GM23338 (cell line): Measurements from ENCODE around the gene CD63. TPM values are rescaled to one million over a fixed set of nuclear protein-coding genes. Genes with fewer than 3 reads are reported as not detected.

Experiments
- ATAC-seq: fragments of 200-7000 bp; cut with Tn5 transposase; 3 replicates; pipeline ENCODE4 v1.9.1; 2020
- DNase-seq: peaks from one replicate; pipeline ENCODE4 v3.0.0-alpha.2; 2015; ENCODE audit warnings: low spot score
- H2AFZ ChIP-seq: fragments of 200-600 bp; sonication (generic); 2 replicates; pipeline ENCODE4 v1.8.0; 2016; ENCODE audit warnings: antibody characterized with exemption, mild to moderate bottlenecking, moderate library complexity
- H3F3A ChIP-seq: fragments of 200-600 bp; sonication (generic); replicated peaks from 2 replicates; pipeline ENCODE4 v1.8.0; 2017; ENCODE audit warnings: antibody characterized with exemption, mixed run types, low read depth
- H3K27ac ChIP-seq: fragments of 200-600 bp; sonication (generic); 2 replicates; pipeline ENCODE4 v1.6.1; 2016; ENCODE audit warnings: low read depth
- H3K27me3 ChIP-seq: fragments of 200-600 bp; sonication (generic); 2 replicates; pipeline ENCODE4 v1.8.0; 2016; ENCODE audit warnings: mild to moderate bottlenecking, mixed run types, moderate library complexity; ENCODE audit not compliant: insufficient read depth
- H3K36me3 ChIP-seq: fragments of 200-600 bp; sonication (generic); 2 replicates; pipeline ENCODE4 v1.8.0; 2016; ENCODE audit warnings: mild to moderate bottlenecking; ENCODE audit not compliant: insufficient read depth
- H3K4me1 ChIP-seq: fragments of 200-600 bp; sonication (generic); 2 replicates; pipeline ENCODE4 v1.8.0; 2016; ENCODE audit warnings: mild to moderate bottlenecking, moderate library complexity; ENCODE audit not compliant: insufficient read depth
- H3K4me2 ChIP-seq: fragments of 200-600 bp; sonication (generic); 2 replicates; pipeline ENCODE4 v1.7.1; 2017; ENCODE audit warnings: mixed run types
- H3K4me3 ChIP-seq: fragments of 200-600 bp; sonication (generic); 2 replicates; pipeline ENCODE4 v1.6.1; 2016; ENCODE audit warnings: mixed run types
- H3K79me2 ChIP-seq: fragments of 200-600 bp; sonication (generic); replicated peaks from 2 replicates; pipeline ENCODE4 v1.8.0; 2017; ENCODE audit warnings: mild to moderate bottlenecking; ENCODE audit not compliant: insufficient read depth
- H3K9me2 ChIP-seq: fragments of 200-600 bp; sonication (generic); 2 replicates; pipeline ENCODE4 v1.8.0; 2017; ENCODE audit not compliant: insufficient read depth
- H4K20me1 ChIP-seq: fragments of 200-600 bp; sonication (generic); replicated peaks from 2 replicates; pipeline ENCODE4 v1.8.0; 2017; ENCODE audit warnings: mild to moderate bottlenecking; ENCODE audit not compliant: insufficient read depth
- H3K27ac Mint-ChIP-seq: 2 replicates; pipeline ENCODE4 v1.8.0; 2020; ENCODE audit warnings: inconsistent platforms, mild to moderate bottlenecking, moderate library complexity, mixed read lengths
- H3K27me3 Mint-ChIP-seq: 3 replicates; pipeline ENCODE4 v1.8.0; 2022; ENCODE audit warnings: low read depth, mild to moderate bottlenecking, moderate library complexity, mixed read lengths, inconsistent platforms; ENCODE audit not compliant: insufficient read depth, poor library complexity
- H3K36me3 Mint-ChIP-seq: 3 replicates; pipeline ENCODE4 v1.8.0; 2021; ENCODE audit warnings: low read depth, mild to moderate bottlenecking, inconsistent platforms, moderate library complexity, mixed read lengths
- H3K4me1 Mint-ChIP-seq: 3 replicates; pipeline ENCODE4 v1.8.0; 2020; ENCODE audit warnings: mild to moderate bottlenecking, inconsistent platforms, mixed read lengths
- H3K4me3 Mint-ChIP-seq: 3 replicates; pipeline ENCODE4 v1.8.0; 2021; ENCODE audit warnings: moderate library complexity, mild to moderate bottlenecking, inconsistent platforms, mixed read lengths
- H3K9me3 Mint-ChIP-seq: 3 replicates; pipeline ENCODE4 v1.8.0; 2020; ENCODE audit warnings: moderate library complexity, mild to moderate bottlenecking, inconsistent platforms, mixed read lengths
- CREB1 ChIP-seq: fragments of 250-450 bp; sonication (Bioruptor Pico); IDR thresholded peaks from 2 replicates; pipeline ENCODE4 v1.5.0; 2020; ENCODE audit warnings: low read depth, mild to moderate bottlenecking, moderate library complexity
- EZH2 ChIP-seq: fragments of 200-600 bp; sonication (generic); IDR thresholded peaks from one replicate; pipeline ENCODE4 v1.8.0; 2017; ENCODE audit warnings: antibody characterized with exemption, mild to moderate bottlenecking, low read depth; ENCODE audit not compliant: unreplicated experiment
- EZH2phosphoT487 ChIP-seq: fragments of 200-600 bp; sonication (generic); IDR thresholded peaks from one replicate; pipeline ENCODE4 v1.8.1; 2018; ENCODE audit warnings: antibody characterized with exemption; ENCODE audit not compliant: unreplicated experiment
- POLR2AphosphoS5 ChIP-seq: IDR thresholded peaks from 2 replicates; pipeline ENCODE4 v1.6.1; 2016; ENCODE audit warnings: antibody characterized with exemption, low read depth
- ZNF331 ChIP-seq: fragments of 250-450 bp; sonication (Bioruptor Pico); IDR thresholded peaks from 2 replicates; pipeline ENCODE4 v1.5.0; 2020; ENCODE audit warnings: low read depth, mild to moderate bottlenecking, moderate library complexity
- polyA plus RNA-seq: library from polyadenylated mRNA; unstranded; fragments of >200 nt; fragmentation: Nextera tagmentation; extraction: Ambion mirVana; gene quantifications from 2 replicates; pipeline ENCODE4 v1.2.1, GENCODE V29; 2016
- total RNA-seq: library from RNA; depleted of rRNA; stranded (reverse); fragments of >200 nt; shearing (Covaris generic); gene quantifications from 2 replicates; pipeline ENCODE4 v1.2.3, GENCODE V29; 2014
- TF ChIP-seq, protein P1 (sequence below), 2 experiments: fragments of 200-600 bp in 1 of 2; sonication (generic) in 1 of 2; conservative IDR thresholded peaks; 2 replicates each; pipeline versions ENCODE4 v1.5.1 to v1.6.1; 2016 to 2017; ENCODE audit warnings: antibody characterized with exemption in 2 of 2, low read depth in 2 of 2, mild to moderate bottlenecking in 2 of 2, moderate library complexity in 1 of 2
- TF ChIP-seq, protein P2 (sequence below): fragments of 250-450 bp; sonication (Bioruptor Pico); IDR thresholded peaks from 2 replicates; pipeline ENCODE4 v1.5.0; 2020; ENCODE audit warnings: mild to moderate bottlenecking, moderate library complexity

The CD63 gene
- total and polyA plus RNA-seq, 2 experiments from 2014 or later: 294 to 685 TPM

DNA sequence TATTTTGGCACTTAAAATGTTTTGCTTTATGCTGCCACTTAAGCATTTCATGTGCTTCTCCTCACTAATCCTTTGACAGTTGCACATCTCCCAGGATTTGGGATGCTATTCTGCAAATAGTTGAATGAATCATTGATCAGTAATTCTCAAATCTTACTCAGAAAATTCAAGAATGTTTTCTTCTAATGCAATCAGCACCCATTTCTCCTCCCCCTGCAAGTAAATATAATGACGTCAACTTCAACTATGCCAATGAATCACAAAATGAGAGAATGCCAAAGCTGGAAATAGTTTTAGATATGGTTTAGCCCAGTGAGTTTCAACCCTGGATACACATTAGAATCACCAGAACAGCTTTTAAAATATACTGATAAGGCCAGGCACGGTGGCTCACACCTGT, 15.1 kb downstream of the CD63 start:
- no peak overlapping the region for H3K27ac ChIP-seq
- H3K9me2 ChIP-seq: no peaks in the 10 kb centered on the region
- peaks cover 21% of the 10 kb centered on the region for H3K27me3 Mint-ChIP-seq
- H3K4me2 ChIP-seq: no peak overlapping the region
- no peak for DNase-seq
- peaks cover 36% of the 10 kb centered on the region for H3K4me1 Mint-ChIP-seq
- peaks cover 8% of the 10 kb centered on the region; the same call in 1 of the 2 replicates for H3K27me3 ChIP-seq
- H3F3A ChIP-seq: peaks cover 14% of the 10 kb centered on the region; the same call in 1 of the 2 replicates
- H3K27ac Mint-ChIP-seq: no peak overlapping the region
- TF ChIP-seq, protein P1, sequence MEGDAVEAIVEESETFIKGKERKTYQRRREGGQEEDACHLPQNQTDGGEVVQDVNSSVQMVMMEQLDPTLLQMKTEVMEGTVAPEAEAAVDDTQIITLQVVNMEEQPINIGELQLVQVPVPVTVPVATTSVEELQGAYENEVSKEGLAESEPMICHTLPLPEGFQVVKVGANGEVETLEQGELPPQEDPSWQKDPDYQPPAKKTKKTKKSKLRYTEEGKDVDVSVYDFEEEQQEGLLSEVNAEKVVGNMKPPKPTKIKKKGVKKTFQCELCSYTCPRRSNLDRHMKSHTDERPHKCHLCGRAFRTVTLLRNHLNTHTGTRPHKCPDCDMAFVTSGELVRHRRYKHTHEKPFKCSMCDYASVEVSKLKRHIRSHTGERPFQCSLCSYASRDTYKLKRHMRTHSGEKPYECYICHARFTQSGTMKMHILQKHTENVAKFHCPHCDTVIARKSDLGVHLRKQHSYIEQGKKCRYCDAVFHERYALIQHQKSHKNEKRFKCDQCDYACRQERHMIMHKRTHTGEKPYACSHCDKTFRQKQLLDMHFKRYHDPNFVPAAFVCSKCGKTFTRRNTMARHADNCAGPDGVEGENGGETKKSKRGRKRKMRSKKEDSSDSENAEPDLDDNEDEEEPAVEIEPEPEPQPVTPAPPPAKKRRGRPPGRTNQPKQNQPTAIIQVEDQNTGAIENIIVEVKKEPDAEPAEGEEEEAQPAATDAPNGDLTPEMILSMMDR (conservative IDR thresholded peaks at IDR 0.05; ENCODE audit: low read depth in 2 of 2): no peak
- no peak for TF ChIP-seq CREB1
- TF ChIP-seq, protein P2, sequence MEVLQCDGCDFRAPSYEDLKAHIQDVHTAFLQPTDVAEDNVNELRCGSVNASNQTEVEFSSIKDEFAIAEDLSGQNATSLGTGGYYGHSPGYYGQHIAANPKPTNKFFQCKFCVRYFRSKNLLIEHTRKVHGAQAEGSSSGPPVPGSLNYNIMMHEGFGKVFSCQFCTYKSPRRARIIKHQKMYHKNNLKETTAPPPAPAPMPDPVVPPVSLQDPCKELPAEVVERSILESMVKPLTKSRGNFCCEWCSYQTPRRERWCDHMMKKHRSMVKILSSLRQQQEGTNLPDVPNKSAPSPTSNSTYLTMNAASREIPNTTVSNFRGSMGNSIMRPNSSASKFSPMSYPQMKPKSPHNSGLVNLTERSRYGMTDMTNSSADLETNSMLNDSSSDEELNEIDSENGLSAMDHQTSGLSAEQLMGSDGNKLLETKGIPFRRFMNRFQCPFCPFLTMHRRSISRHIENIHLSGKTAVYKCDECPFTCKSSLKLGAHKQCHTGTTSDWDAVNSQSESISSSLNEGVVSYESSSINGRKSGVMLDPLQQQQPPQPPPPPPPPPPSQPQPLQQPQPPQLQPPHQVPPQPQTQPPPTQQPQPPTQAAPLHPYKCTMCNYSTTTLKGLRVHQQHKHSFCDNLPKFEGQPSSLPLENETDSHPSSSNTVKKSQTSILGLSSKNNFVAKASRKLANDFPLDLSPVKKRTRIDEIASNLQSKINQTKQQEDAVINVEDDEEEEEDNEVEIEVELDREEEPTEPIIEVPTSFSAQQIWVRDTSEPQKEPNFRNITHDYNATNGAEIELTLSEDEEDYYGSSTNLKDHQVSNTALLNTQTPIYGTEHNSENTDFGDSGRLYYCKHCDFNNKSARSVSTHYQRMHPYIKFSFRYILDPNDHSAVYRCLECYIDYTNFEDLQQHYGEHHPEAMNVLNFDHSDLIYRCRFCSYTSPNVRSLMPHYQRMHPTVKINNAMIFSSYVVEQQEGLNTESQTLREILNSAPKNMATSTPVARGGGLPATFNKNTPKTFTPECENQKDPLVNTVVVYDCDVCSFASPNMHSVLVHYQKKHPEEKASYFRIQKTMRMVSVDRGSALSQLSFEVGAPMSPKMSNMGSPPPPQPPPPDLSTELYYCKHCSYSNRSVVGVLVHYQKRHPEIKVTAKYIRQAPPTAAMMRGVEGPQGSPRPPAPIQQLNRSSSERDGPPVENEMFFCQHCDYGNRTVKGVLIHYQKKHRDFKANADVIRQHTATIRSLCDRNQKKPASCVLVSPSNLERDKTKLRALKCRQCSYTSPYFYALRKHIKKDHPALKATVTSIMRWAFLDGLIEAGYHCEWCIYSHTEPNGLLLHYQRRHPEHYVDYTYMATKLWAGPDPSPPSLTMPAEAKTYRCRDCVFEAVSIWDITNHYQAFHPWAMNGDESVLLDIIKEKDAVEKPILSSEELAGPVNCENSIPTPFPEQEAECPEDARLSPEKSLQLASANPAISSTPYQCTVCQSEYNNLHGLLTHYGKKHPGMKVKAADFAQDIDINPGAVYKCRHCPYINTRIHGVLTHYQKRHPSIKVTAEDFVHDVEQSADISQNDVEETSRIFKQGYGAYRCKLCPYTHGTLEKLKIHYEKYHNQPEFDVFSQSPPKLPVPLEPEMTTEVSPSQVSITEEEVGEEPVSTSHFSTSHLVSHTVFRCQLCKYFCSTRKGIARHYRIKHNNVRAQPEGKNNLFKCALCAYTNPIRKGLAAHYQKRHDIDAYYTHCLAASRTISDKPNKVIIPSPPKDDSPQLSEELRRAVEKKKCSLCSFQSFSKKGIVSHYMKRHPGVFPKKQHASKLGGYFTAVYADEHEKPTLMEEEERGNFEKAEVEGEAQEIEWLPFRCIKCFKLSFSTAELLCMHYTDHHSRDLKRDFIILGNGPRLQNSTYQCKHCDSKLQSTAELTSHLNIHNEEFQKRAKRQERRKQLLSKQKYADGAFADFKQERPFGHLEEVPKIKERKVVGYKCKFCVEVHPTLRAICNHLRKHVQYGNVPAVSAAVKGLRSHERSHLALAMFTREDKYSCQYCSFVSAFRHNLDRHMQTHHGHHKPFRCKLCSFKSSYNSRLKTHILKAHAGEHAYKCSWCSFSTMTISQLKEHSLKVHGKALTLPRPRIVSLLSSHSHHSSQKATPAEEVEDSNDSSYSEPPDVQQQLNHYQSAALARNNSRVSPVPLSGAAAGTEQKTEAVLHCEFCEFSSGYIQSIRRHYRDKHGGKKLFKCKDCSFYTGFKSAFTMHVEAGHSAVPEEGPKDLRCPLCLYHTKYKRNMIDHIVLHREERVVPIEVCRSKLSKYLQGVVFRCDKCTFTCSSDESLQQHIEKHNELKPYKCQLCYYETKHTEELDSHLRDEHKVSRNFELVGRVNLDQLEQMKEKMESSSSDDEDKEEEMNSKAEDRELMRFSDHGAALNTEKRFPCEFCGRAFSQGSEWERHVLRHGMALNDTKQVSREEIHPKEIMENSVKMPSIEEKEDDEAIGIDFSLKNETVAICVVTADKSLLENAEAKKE: no peak
- no peak for TF ChIP-seq ZNF331
- no peak for TF ChIP-seq POLR2AphosphoS5
- no peak for TF ChIP-seq EZH2
- TF ChIP-seq EZH2phosphoT487: no peak
- no peak for ATAC-seq
- no peak overlapping the region for H3K4me3 Mint-ChIP-seq
- no peaks in the 10 kb centered on the region for H4K20me1 ChIP-seq
- H2AFZ ChIP-seq: no peak overlapping the region
- H3K79me2 ChIP-seq: peaks cover 10% of the 10 kb centered on the region; the same call in 1 of the 2 replicates
- no peak overlapping the region for H3K4me3 ChIP-seq
- peaks cover 4% of the 10 kb centered on the region; the same call in 2 of the 3 replicates for H3K36me3 Mint-ChIP-seq
- peaks cover 6% of the 10 kb centered on the region; the same call in 2 of the 3 replicates for H3K9me3 Mint-ChIP-seq
- H3K36me3 ChIP-seq: no peaks in the 10 kb centered on the region
- H3K4me1 ChIP-seq: peaks cover 37% of the 10 kb centered on the region
